ENCODE results near the gene DISP2.

The DISP2 gene

GRCh38 chr15:40330368-40330836 is 27.6 kb upstream of the DISP2 start:
- no peak overlapping the region for H3K27ac ChIP-seq (ENCODE audit: low read length)
- H3K9ac ChIP-seq (ENCODE audit: low read depth, low read length): no peak overlapping the region
- H3K4me1 ChIP-seq (ENCODE audit: insufficient read depth, low read length): peaks cover 40% of the 10 kb centered on the region
- peaks cover 12% of the 10 kb centered on the region for H3K27me3 ChIP-seq (ENCODE audit: insufficient read depth, low read length)
- H3K36me3 ChIP-seq (ENCODE audit: insufficient read depth, low read depth, low read length): no peaks in the 10 kb centered on the region; the same call in 1 of the 2 replicates
- H3K4me3 ChIP-seq (ENCODE audit: low read length): no peak overlapping the region
- H3K9me3 ChIP-seq (ENCODE audit: insufficient read depth, low read depth, low read length): no peaks in the 10 kb centered on the region

GRCh38 chr15:40331026-40331425 is 27.0 kb upstream of the DISP2 start:
- Histone ChIP-seq H3K27me3 (ENCODE audit: insufficient read depth, low read length) (peaks cover 5% of the 10 kb centered on the region; the same call in 1 of the 2 replicates), H3K9ac (ENCODE audit: low read depth, low read length) (no peak overlapping the region), H3K9me3 (ENCODE audit: insufficient read depth, low read depth, low read length) (no peaks in the 10 kb centered on the region), H3K4me3 (ENCODE audit: low read length) (no peak overlapping the region), H3K36me3 (ENCODE audit: insufficient read depth, low read depth, low read length) (no peaks in the 10 kb centered on the region; the same call in 1 of the 2 replicates), H3K27ac (ENCODE audit: low read length) (no peak overlapping the region), H3K4me1 (ENCODE audit: insufficient read depth, low read length) (peaks cover 36% of the 10 kb centered on the region)

GRCh38 chr15:40331637-40332036 is 26.4 kb upstream of the DISP2 start:
- no peak overlapping the region for H3K27ac ChIP-seq (ENCODE audit: low read length)
- no peaks in the 10 kb centered on the region; the same call in 1 of the 2 replicates for H3K36me3 ChIP-seq (ENCODE audit: insufficient read depth, low read depth, low read length)
- no peak overlapping the region for H3K9ac ChIP-seq (ENCODE audit: low read depth, low read length)
- no peaks in the 10 kb centered on the region for H3K9me3 ChIP-seq (ENCODE audit: insufficient read depth, low read depth, low read length)
- no peaks in the 10 kb centered on the region; the same call in 1 of the 2 replicates for H3K27me3 ChIP-seq (ENCODE audit: insufficient read depth, low read length)
- H3K4me3 ChIP-seq (ENCODE audit: low read length): no peak overlapping the region
- H3K4me1 ChIP-seq (ENCODE audit: insufficient read depth, low read length): peaks cover 30% of the 10 kb centered on the region

- Histone ChIP-seq H3K27me3 (ENCODE audit: insufficient read depth, low read length) (peaks cover 5% of the 10 kb centered on the region; the same call in 1 of the 2 replicates), H3K36me3 (ENCODE audit: insufficient read depth, low read depth, low read length) (no peaks in the 10 kb centered on the region; the same call in 1 of the 2 replicates), H3K4me3 (ENCODE audit: low read length) (no peak overlapping the region), H3K4me1 (ENCODE audit: insufficient read depth, low read length) (peaks cover 24% of the 10 kb centered on the region), H3K9ac (ENCODE audit: low read depth, low read length) (no peak overlapping the region), H3K27ac (ENCODE audit: low read length) (no peak overlapping the region), H3K9me3 (ENCODE audit: insufficient read depth, low read depth, low read length) (no peaks in the 10 kb centered on the region)
Measured at GRCh38 chr15:40332113-40332781, 25.8 kb upstream of the DISP2 start.

DNA sequence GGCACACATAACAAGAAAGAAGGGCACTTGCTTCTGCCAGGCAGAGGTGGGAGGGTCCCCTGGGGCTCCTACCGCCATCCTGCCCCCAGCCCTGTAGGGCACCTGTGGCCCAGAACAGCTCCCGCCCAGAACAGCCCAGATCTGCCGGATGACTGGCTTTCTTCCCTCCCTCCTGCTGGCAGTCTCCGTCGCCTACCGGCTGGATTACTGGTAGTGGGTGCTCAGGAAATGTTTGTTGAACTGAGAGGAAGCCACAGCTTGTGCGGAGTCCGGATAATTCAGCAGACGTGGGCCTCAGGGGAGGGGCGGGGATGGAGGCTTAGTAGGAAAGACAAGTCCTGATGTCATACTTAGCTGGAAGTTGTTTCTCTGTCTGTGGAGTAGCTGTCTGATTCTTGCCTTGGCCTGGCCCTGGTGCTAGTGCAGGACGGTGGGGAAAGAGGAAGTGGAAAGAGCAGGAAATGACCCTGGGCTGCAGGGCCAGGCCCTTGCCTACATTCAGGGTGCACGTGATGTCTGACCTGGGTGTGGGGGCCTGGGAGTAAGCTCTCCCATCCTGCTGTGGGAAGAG is 24.0 kb upstream of the DISP2 start:
- Histone ChIP-seq H3K4me1 (ENCODE audit: insufficient read depth, low read length) (peaks cover 12% of the 10 kb centered on the region), H3K9me3 (ENCODE audit: insufficient read depth, low read depth, low read length) (no peaks in the 10 kb centered on the region), H3K27ac (ENCODE audit: low read length) (no peak overlapping the region), H3K27me3 (ENCODE audit: insufficient read depth, low read length) (peaks cover 9% of the 10 kb centered on the region; the same call in 1 of the 2 replicates), H3K4me3 (ENCODE audit: low read length) (no peak overlapping the region), H3K36me3 (ENCODE audit: insufficient read depth, low read depth, low read length) (no peaks in the 10 kb centered on the region; the same call in 1 of the 2 replicates), H3K9ac (ENCODE audit: low read depth, low read length) (no peak overlapping the region)

DNA sequence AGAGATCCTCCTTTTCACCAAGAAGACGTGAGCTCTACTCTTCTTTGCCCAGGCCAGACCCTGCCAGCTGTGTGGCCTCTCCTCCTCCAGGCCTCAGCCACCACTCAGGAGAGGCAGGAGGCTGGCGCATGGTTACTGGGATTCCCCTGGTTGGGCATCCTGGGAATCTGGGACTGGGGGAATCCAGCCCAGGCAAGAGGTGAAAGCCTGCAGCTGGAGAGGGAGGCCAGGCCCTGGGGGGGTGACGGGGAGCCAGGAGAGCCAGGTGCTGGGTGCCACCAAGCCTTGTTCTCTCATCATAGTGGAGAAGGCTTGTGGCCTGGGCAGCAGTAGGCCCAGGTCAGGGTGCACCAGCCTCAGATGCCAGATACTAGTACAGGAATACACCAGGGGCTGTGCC is 23.5 kb upstream of the DISP2 start:
- H3K9ac ChIP-seq (ENCODE audit: low read depth, low read length): no peak overlapping the region
- no peaks in the 10 kb centered on the region; the same call in 1 of the 2 replicates for H3K36me3 ChIP-seq (ENCODE audit: insufficient read depth, low read depth, low read length)
- no peak overlapping the region for H3K27ac ChIP-seq (ENCODE audit: low read length)
- no peak overlapping the region for H3K4me3 ChIP-seq (ENCODE audit: low read length)
- H3K4me1 ChIP-seq (ENCODE audit: insufficient read depth, low read length): peaks cover 8% of the 10 kb centered on the region; the same call in 1 of the 2 replicates
- H3K9me3 ChIP-seq (ENCODE audit: insufficient read depth, low read depth, low read length): no peaks in the 10 kb centered on the region
- peaks cover 9% of the 10 kb centered on the region; the same call in 1 of the 2 replicates for H3K27me3 ChIP-seq (ENCODE audit: insufficient read depth, low read length)

DNA sequence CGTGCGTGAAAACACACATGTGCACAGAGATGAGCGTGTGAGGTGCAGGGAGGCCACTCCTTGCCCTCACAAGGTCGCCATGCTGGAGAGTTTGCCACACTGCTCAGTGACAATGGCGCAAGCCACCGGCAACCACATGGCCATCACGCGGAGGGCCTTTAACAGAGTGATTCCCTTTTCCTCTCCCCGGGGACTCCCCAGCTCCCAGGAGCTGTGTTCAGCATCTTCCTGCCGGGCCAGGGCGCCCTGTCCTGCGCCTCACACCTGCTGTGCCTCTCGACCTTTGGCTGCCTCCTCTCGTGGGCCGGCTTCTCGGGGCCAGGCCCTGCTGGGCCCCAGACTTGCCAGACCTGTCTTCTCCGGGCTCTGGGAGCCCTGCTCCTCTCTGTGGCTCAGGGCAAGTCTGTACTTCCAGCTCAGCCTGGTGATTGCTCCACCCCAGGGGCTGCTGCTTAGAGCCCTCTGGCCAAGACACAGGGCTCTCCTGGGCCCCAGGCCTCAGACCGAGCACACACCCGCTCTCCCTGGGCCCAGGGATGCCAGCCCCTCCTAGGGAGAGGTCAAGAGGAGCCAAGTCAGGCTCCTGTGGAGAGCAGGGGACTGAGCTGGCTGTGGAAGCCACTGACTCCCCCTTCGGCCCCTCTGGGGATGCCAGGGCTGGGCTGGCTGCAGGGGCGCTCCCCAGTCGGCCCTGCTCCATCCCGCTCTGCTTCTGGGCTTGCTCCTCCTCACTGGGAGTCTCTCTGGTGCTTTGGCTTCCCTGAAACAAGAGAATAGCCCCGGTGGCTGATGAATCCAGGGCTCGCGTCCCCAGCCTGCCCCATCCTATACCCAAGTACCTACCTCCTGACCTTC is 22.9 kb upstream of the DISP2 start:
- H3K4me3 ChIP-seq (ENCODE audit: low read length): no peak overlapping the region
- peaks cover 9% of the 10 kb centered on the region; the same call in 1 of the 2 replicates for H3K27me3 ChIP-seq (ENCODE audit: insufficient read depth, low read length)
- no peak overlapping the region for H3K27ac ChIP-seq (ENCODE audit: low read length)
- peaks cover 7% of the 10 kb centered on the region; the same call in 1 of the 2 replicates for H3K4me1 ChIP-seq (ENCODE audit: insufficient read depth, low read length)
- H3K36me3 ChIP-seq (ENCODE audit: insufficient read depth, low read depth, low read length): no peaks in the 10 kb centered on the region
- H3K9me3 ChIP-seq (ENCODE audit: insufficient read depth, low read depth, low read length): no peaks in the 10 kb centered on the region
- H3K9ac ChIP-seq (ENCODE audit: low read depth, low read length): no peak overlapping the region

- Histone ChIP-seq H3K9ac (ENCODE audit: low read depth, low read length) (no peak overlapping the region), H3K4me3 (ENCODE audit: low read length) (no peak overlapping the region), H3K36me3 (ENCODE audit: insufficient read depth, low read depth, low read length) (no peaks in the 10 kb centered on the region), H3K4me1 (ENCODE audit: insufficient read depth, low read length) (peaks cover 10% of the 10 kb centered on the region; the same call in 1 of the 2 replicates), H3K9me3 (ENCODE audit: insufficient read depth, low read depth, low read length) (no peaks in the 10 kb centered on the region), H3K27ac (ENCODE audit: low read length) (no peak overlapping the region), H3K27me3 (ENCODE audit: insufficient read depth, low read length) (peaks cover 9% of the 10 kb centered on the region; the same call in 1 of the 2 replicates)
Measured at GRCh38 chr15:40335938-40336743, 21.9 kb upstream of the DISP2 start.

DNA sequence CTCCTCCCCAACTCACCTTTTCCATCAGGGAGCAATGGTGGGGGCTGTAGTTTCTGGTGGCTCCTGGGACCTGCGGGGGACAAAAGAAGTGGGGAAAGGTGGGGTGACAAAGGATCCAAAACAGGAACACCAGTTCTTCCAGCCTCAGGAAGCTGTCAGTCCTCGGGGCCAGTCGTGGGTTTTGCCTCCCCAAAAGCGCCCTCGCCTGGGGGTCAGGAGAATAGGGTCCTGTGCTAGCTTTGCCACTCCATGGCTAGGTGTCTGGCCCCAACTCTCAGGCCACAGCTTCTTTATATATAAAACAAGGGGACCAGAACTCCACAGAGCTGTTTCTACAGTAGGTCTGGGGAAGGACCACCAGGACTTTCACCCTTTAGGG is 21.3 kb upstream of the DISP2 start:
- Histone ChIP-seq H3K4me3 (ENCODE audit: low read length) (no peak overlapping the region), H3K27ac (ENCODE audit: low read length) (no peak overlapping the region), H3K9me3 (ENCODE audit: insufficient read depth, low read depth, low read length) (no peaks in the 10 kb centered on the region), H3K36me3 (ENCODE audit: insufficient read depth, low read depth, low read length) (no peaks in the 10 kb centered on the region), H3K9ac (ENCODE audit: low read depth, low read length) (no peak overlapping the region), H3K4me1 (ENCODE audit: insufficient read depth, low read length) (peaks cover 10% of the 10 kb centered on the region; the same call in 1 of the 2 replicates), H3K27me3 (ENCODE audit: insufficient read depth, low read length) (peaks cover 9% of the 10 kb centered on the region; the same call in 1 of the 2 replicates)

GRCh38 chr15:40337597-40337996 is 20.4 kb upstream of the DISP2 start:
- Histone ChIP-seq H3K36me3 (ENCODE audit: insufficient read depth, low read depth, low read length) (no peaks in the 10 kb centered on the region), H3K27ac (ENCODE audit: low read length) (no peak overlapping the region), H3K9ac (ENCODE audit: low read depth, low read length) (no peak overlapping the region), H3K4me1 (ENCODE audit: insufficient read depth, low read length) (peaks cover 10% of the 10 kb centered on the region; the same call in 1 of the 2 replicates), H3K9me3 (ENCODE audit: insufficient read depth, low read depth, low read length) (no peaks in the 10 kb centered on the region), H3K27me3 (ENCODE audit: insufficient read depth, low read length) (peaks cover 9% of the 10 kb centered on the region; the same call in 1 of the 2 replicates), H3K4me3 (ENCODE audit: low read length) (no peak overlapping the region)
